GM21717 (cell line): ENCODE results near the gene PDCL2.

Source experiments
- ATAC-seq: cut with Tn5 transposase; IDR thresholded peaks from one replicate; pipeline ENCODE4 v1.9.1; 2021; ENCODE audit warnings: mild to moderate bottlenecking, moderate library complexity; ENCODE audit not compliant: unreplicated experiment

Gene PDCL2

DNA sequence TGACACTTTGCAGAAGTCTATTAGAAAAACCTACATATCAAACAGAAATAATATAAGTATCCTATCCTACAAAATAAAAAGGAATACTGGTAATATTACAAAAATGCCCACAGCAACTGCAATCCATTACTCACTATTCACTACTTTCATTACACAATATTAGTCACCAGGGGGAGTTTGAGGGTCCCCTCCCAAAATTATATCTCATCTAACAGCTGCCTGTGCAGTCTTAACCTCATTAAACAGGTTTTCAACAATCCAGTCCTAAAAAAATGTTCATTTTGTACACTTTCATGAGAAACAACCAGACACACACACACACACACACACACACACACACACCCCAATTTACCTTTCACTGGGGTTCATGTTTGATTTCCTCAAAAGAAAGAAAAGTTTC lies 48.2 kb downstream of the PDCL2 start:
- no peak for ATAC-seq

DNA sequence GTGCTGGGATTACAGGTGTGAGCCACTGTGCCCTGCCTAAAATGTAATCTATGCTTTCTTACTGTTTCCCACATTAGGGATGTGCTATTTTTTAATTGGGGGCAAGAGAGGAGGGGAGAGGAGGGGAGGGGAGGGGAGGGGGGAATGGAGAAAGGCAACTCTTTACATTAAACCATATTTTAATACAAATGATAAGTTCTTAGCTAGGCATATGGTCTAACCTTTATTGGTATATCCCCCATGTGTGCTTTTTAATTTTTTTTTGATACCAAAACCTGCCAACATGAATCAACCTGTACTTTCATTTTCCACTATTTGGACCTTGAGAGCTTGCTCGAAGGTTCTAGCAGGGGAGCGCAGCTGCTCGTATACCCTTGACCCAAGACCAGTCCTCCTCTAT lies 51.8 kb downstream of the PDCL2 start:
- no peak for ATAC-seq

DNA sequence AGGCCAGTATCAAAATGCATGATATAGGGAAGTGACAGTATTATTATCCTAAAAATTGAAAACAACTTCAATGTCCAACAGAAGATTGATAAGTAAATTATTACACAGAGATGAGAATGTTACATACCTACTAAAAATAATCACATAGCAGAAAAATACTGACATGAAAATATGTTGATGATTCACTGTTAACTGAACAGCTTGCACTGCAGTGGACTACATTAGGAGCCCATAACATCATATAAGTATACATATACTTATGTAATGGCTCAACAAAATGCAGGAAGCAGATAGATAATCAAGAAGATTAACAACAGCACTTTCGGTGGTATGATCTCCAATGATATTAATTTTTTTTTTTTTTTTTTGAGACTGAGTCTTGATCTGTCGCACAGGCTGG lies 52.4 kb downstream of the PDCL2 start:
- no peak for ATAC-seq

GRCh38 chr4:55538531-55538930 lies 53.5 kb downstream of the PDCL2 start:
- ATAC-seq = no peak

GRCh38 chr4:55534306-55534705 lies 57.7 kb downstream of the PDCL2 start:
- ATAC-seq = no peak

- ATAC-seq = no peak
These were observed 61.4 kb downstream of the PDCL2 start for GRCh38 chr4:55530691-55531090.

DNA sequence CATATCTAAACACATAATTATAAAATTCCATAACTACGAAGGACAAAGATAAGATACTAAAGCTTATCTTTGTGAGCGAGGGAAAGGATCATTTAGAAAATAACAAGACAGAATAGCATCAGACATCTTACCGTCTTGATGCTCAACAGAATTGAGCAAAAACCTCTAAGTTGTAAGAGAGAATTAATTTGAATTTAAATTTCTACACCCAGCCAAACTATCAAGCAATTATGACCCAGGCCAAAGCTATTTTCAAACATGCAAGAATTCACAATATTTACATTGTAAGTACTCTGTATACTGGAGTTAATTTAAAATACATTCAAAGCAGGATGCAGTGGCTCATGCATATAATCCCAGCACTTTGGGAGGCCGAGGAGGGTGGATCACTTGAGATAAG lies 61.9 kb downstream of the PDCL2 start:
- no peak for ATAC-seq

DNA sequence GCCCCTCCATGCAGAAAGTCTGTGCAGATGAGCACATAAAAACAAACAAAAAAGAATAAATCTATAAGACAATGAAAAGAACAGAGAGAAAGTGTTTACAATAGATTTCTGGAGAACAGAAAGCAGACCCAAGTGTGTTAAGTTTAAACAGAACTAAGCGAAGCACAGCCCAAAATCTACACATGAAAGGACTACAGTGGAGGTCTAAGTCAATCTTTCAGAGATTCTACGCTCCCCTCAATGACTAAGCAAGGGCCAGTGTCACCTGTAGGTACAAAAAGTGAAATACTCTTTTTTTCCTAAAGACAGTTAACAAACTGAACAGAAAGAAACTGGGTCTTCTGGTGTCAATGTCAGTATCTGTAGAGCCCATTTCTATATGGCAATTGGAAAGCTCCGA lies 63.6 kb downstream of the PDCL2 start:
- ATAC-seq = no peak

DNA sequence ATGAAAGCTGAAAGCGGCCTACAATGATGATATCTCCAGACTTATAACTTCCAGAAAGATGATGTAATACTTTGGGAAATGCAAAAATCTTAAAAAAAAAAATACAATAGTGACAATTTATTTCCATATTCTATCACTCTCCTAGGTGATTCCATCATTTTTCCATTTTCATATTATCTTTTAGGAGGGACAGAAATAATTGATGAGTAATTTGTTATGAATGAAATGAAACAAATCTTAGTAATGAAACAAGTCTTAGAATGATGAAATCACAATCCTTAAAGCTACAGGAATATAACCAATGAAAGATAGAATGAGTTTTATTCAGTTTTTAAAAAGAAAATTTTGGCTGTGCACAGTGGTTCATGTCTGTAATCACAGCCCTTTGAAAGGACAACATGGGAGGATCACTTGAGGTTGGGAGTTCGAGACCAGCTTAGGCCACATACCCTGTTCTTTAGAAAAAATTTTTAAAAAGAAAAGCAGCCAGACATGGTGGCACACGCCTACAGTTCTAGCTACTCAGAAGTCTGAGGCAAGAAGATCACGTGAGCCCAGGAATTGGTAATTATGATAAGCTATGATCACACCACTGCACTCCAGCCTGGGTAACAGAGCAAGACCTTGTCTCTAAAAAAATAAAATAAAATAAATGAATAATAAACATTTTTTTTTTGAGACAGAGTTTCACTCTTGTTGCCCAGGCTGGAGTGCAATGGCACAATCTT lies 67.0 kb downstream of the PDCL2 start:
- ATAC-seq = no peak

GRCh38 chr4:55518442-55518841 lies 73.6 kb downstream of the PDCL2 start:
- ATAC-seq = no peak

- peak; percentile 79 for ATAC-seq
These were observed 74.4 kb downstream of the PDCL2 start for GRCh38 chr4:55517526-55518229.

GRCh38 chr4:55512922-55513571 lies 79.0 kb downstream of the PDCL2 start:
- ATAC-seq = no peak

DNA sequence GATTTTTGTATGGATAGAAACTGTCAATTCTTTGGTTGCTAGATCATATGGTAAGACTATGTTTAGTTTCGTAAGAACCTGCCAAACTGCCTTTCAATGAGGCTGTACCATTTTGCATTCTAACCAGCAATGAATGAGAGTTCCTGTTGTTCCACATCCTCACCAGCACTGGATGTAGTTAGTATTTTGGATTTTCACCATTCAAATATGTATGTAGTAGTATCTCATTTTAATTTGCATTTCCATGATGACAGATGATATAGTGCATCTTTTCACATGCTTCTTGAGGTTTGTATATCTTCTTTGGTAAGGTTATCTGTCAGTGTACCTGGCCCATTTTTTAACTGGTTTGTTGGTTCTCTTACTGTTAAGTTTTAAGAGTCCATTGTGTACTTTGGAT lies 80.0 kb downstream of the PDCL2 start:
- ATAC-seq = no peak

DNA sequence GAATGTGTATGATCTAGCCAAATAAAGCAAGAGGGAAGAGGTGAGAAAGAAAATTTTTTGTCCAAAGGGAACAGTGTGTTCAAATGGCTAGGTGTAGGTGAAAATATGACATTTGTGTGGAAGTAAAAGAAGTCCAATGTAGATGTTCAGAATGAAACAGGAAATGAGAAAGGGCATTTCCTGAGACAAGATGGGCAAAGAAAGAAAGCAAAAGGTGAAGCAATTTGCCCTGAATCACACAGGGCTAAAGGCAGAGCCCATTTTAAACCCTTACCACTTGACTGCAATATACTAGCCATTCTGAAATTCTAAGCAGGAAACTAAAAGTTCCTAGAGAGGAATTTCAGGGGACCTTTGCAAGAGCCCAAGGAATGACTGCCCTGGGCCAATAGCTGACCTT lies 81.4 kb downstream of the PDCL2 start:
- no peak for ATAC-seq

GRCh38 chr4:55509266-55509665 lies 82.8 kb downstream of the PDCL2 start:
- ATAC-seq = no peak

GRCh38 chr4:55507612-55508011 lies 84.4 kb downstream of the PDCL2 start:
- no peak for ATAC-seq
